HL-60 (cell line): ENCODE results near the gene SPOCK2.
A peak's percentile ranks its signal among the peaks of the same experiment; 100 is the strongest.

Source experiments
- DNase-seq, 2 experiments: peaks; one replicate each; pipeline ENCODE4 v3.0.0-alpha.2; 2010 to 2020; ENCODE audit warnings: low read depth in 1 of 2, low spot score in 1 of 2
- H3K27ac ChIP-seq: fragments of 250-450 bp; sonication (Bioruptor Pico); replicated peaks from 2 replicates; pipeline ENCODE4 v1.5.1; 2020; ENCODE audit warnings: mild to moderate bottlenecking, moderate library complexity
- H3K27me3 ChIP-seq: fragments of 250-450 bp; sonication (Bioruptor Pico); 2 replicates; pipeline ENCODE4 v1.5.1; 2021; ENCODE audit warnings: mild to moderate bottlenecking, moderate library complexity; ENCODE audit not compliant: insufficient read depth, poor library complexity, severe bottlenecking
- H3K4me3 ChIP-seq: replicated peaks from 2 replicates; pipeline ENCODE4 v1.5.1; 2011; ENCODE audit warnings: mild to moderate bottlenecking, control low read depth, low read length; ENCODE audit not compliant: insufficient read depth
- GABPA ChIP-seq: IDR thresholded peaks from 2 replicates; pipeline ENCODE4 v1.6.1; 2012; ENCODE audit warnings: low read depth
- POLR2AphosphoS5 ChIP-seq: IDR thresholded peaks from 2 replicates; pipeline ENCODE4 v1.6.1; 2012; ENCODE audit warnings: low read depth
- SPI1 ChIP-seq: IDR thresholded peaks from 2 replicates; pipeline ENCODE4 v1.6.1; 2012; ENCODE audit warnings: low read depth, mild to moderate bottlenecking, borderline replicate concordance
- TF ChIP-seq, protein P1 (sequence below): IDR thresholded peaks from one replicate; pipeline ENCODE4 v1.5.1; 2011; ENCODE audit warnings: low read length, control low read depth, inconsistent platforms; ENCODE audit not compliant: insufficient read depth
- TF ChIP-seq, protein P2 (sequence below): IDR thresholded peaks from 2 replicates; pipeline ENCODE4 v1.6.1; 2012; ENCODE audit warnings: low read depth; ENCODE audit not compliant: insufficient replicate concordance

SPOCK2 gene

GRCh38 chr10:72039377-72039776, 49.0 kb downstream of the SPOCK2 start:
- Histone ChIP-seq H3K4me3 (no peak overlapping the region), H3K27ac (no peak overlapping the region), H3K27me3 (no peaks in the 10 kb centered on the region)
- DNase-seq, result peak; percentile 1 to 18
- TF ChIP-seq SPI1 (no peak), GABPA (no peak), POLR2AphosphoS5 (no peak)
- TF ChIP-seq, protein P1, sequence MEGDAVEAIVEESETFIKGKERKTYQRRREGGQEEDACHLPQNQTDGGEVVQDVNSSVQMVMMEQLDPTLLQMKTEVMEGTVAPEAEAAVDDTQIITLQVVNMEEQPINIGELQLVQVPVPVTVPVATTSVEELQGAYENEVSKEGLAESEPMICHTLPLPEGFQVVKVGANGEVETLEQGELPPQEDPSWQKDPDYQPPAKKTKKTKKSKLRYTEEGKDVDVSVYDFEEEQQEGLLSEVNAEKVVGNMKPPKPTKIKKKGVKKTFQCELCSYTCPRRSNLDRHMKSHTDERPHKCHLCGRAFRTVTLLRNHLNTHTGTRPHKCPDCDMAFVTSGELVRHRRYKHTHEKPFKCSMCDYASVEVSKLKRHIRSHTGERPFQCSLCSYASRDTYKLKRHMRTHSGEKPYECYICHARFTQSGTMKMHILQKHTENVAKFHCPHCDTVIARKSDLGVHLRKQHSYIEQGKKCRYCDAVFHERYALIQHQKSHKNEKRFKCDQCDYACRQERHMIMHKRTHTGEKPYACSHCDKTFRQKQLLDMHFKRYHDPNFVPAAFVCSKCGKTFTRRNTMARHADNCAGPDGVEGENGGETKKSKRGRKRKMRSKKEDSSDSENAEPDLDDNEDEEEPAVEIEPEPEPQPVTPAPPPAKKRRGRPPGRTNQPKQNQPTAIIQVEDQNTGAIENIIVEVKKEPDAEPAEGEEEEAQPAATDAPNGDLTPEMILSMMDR, result no peak
- TF ChIP-seq, protein P2, sequence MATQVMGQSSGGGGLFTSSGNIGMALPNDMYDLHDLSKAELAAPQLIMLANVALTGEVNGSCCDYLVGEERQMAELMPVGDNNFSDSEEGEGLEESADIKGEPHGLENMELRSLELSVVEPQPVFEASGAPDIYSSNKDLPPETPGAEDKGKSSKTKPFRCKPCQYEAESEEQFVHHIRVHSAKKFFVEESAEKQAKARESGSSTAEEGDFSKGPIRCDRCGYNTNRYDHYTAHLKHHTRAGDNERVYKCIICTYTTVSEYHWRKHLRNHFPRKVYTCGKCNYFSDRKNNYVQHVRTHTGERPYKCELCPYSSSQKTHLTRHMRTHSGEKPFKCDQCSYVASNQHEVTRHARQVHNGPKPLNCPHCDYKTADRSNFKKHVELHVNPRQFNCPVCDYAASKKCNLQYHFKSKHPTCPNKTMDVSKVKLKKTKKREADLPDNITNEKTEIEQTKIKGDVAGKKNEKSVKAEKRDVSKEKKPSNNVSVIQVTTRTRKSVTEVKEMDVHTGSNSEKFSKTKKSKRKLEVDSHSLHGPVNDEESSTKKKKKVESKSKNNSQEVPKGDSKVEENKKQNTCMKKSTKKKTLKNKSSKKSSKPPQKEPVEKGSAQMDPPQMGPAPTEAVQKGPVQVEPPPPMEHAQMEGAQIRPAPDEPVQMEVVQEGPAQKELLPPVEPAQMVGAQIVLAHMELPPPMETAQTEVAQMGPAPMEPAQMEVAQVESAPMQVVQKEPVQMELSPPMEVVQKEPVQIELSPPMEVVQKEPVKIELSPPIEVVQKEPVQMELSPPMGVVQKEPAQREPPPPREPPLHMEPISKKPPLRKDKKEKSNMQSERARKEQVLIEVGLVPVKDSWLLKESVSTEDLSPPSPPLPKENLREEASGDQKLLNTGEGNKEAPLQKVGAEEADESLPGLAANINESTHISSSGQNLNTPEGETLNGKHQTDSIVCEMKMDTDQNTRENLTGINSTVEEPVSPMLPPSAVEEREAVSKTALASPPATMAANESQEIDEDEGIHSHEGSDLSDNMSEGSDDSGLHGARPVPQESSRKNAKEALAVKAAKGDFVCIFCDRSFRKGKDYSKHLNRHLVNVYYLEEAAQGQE, result no peak

- H3K27ac ChIP-seq, result no peak overlapping the region
- H3K4me3 ChIP-seq, result no peak overlapping the region
- H3K27me3 ChIP-seq, result no peaks in the 10 kb centered on the region
- TF ChIP-seq, protein P1, result no peak
- TF ChIP-seq POLR2AphosphoS5, result no peak
- no peak for TF ChIP-seq SPI1
- TF ChIP-seq, protein P2, result no peak
- TF ChIP-seq GABPA, result no peak
- no peak for DNase-seq
Observed at GRCh38 chr10:72038458-72039001, 49.8 kb downstream of the SPOCK2 start.

GRCh38 chr10:72037811-72038210, 50.5 kb downstream of the SPOCK2 start:
- Histone ChIP-seq H3K27ac (no peak overlapping the region), H3K27me3 (no peaks in the 10 kb centered on the region), H3K4me3 (no peak overlapping the region)
- TF ChIP-seq, protein P2, result no peak
- TF ChIP-seq POLR2AphosphoS5 (no peak), GABPA (no peak), SPI1 (no peak)
- TF ChIP-seq, protein P1, result no peak
- no peak for DNase-seq
